Aorta (tissue), 5 donors: ENCODE measurements around the gene TBX4. TPM values are rescaled to one million over a fixed set of nuclear protein-coding genes. Genes with fewer than 3 reads are reported as not detected.
"Not testable (repeated sequence)": the region's sequence is repeated elsewhere in the genome, so short reads cannot be mapped to it uniquely, and the experiment has no call there.

Source experiments
- ATAC-seq: fragments of 200-7000 bp; cut with Tn5 transposase; one replicate; pipeline ENCODE4 v1.9.1; 2022; ENCODE audit warnings: moderate library complexity; ENCODE audit not compliant: low FRiP score
- DNase-seq, 2 donors: peaks; one replicate each; pipeline ENCODE4 v3.0.0-alpha.2; 2020
- H3K27ac ChIP-seq, 2 donors: one replicate each; pipeline ENCODE4 v1.5.1; 2013; ENCODE audit warnings: low read length in 2 of 2, mild to moderate bottlenecking in 2 of 2, moderate library complexity in 2 of 2, control low read depth in 1 of 2, inconsistent platforms in 1 of 2, low read depth in 1 of 2
- H3K27me3 ChIP-seq, 2 donors: one replicate each; pipeline ENCODE4 v1.6.1; 2013; ENCODE audit warnings: control low read depth in 1 of 2, low read length in 1 of 2, mild to moderate bottlenecking in 1 of 2, moderate library complexity in 1 of 2; ENCODE audit not compliant: insufficient read depth in 2 of 2, control insufficient read depth in 1 of 2
- H3K36me3 ChIP-seq, 2 donors: one replicate each; pipeline ENCODE4 v1.6.1; 2013; ENCODE audit warnings: control low read depth in 1 of 2, low read length in 1 of 2, mild to moderate bottlenecking in 1 of 2; ENCODE audit not compliant: insufficient read depth in 2 of 2, control insufficient read depth in 1 of 2
- H3K4me1 ChIP-seq, 2 donors: one replicate each; pipeline ENCODE4 v1.6.1; 2013; ENCODE audit warnings: low read length in 2 of 2, control low read depth in 1 of 2, mild to moderate bottlenecking in 1 of 2, moderate library complexity in 1 of 2; ENCODE audit not compliant: insufficient read depth in 2 of 2, control insufficient read depth in 1 of 2
- H3K4me3 ChIP-seq, 2 donors: one replicate each; pipeline ENCODE4 v1.5.1; 2013; ENCODE audit warnings: low read length in 2 of 2, control low read depth in 1 of 2, mild to moderate bottlenecking in 1 of 2
- H3K9me3 ChIP-seq: one replicate; pipeline ENCODE4 v1.6.1; 2013; ENCODE audit warnings: mild to moderate bottlenecking, low read length; ENCODE audit not compliant: control insufficient read depth
- WGBS, 2 donors: extraction: QIAGEN DNeasy Blood & Tissue Kit; methylation state at CpG; one replicate each; pipeline ENCODE4 v1.1.7; 2013; 5-methylcytosine and 5-hydroxymethylcytosine counted together
- intact Hi-C, 2 donors: fragments of 100-400 bp; cut with DNase I; formaldehyde crosslinking; loops; one replicate each; pipeline versions ENCODE4 v1.14.2 to v1.15.0; 2022
- polyA plus RNA-seq, 2 donors: library from polyadenylated mRNA; stranded (reverse); fragments of 200-250 nt; gene quantifications; one replicate each; pipeline ENCODE4 v1.2.3, GENCODE V29; 2013
- total RNA-seq, 2 donors: library from RNA; stranded (reverse); fragmentation: NEBNext Ultra II Directional; extraction: Animal tissue kit (Norgen Biotek cat#: 25700); gene quantifications; one replicate each; pipeline ENCODE4 v1.2.1, GENCODE V29; 2021
- donor health status: healthy with polysubstance abuse.
- donor health status: Bipolar disorder and iron deficiency.
- donor health status: DM: no; HTN: no; CAD: no.
- donor health status: DM: no; HTN: no; CAD: no.
- donor health status: DM: yes; HTN: yes; CAD: no.

Gene TBX4
- total and polyA plus RNA-seq, 4 donors, result 0.23 to 0.27 TPM; not detected in 2

- DNase-seq, H3K4me3 ChIP-seq, H3K4me1 ChIP-seq, H3K36me3 ChIP-seq, H3K9me3 ChIP-seq, H3K27me3 ChIP-seq, ATAC-seq, H3K27ac ChIP-seq: not testable (repeated sequence)
- intact Hi-C loops, result loop anchor here in 1 of 2 donors (5.0 kb wide), 1 partner anchor 82 kb away; no protein-coding TSS in a partner anchor
- WGBS, 2 donors, result 97 to 98% methylated on average over 7 of the region's 7 CpGs
Measured at GRCh38 chr17:61493830-61494324, 41.7 kb downstream of the TBX4 start.

GRCh38 chr17:61494325-61495160, 42.3 kb downstream of the TBX4 start:
- H3K9me3 ChIP-seq, result no peaks in the 10 kb centered on the region
- H3K27ac ChIP-seq, result no peak overlapping the region
- no peaks in the 10 kb centered on the region for H3K27me3 ChIP-seq
- ATAC-seq (no peak), DNase-seq (no peak)
- intact Hi-C loops, result loop anchor here in 1 of 2 donors (5.0 kb wide), 1 partner anchor 82 kb away; no protein-coding TSS in a partner anchor
- 84 to 85% methylated on average over 13 of the region's 13 CpGs for whole genome bisulfite sequencing, 2 donors
- H3K4me1 ChIP-seq, result peaks cover 0 to 2% of the 10 kb centered on the region in 2 donors
- H3K4me3 ChIP-seq, result no peak overlapping the region
- H3K36me3 ChIP-seq, result no peaks in the 10 kb centered on the region

- H3K27ac ChIP-seq, result no peak overlapping the region
- H3K27me3 ChIP-seq, result no peaks in the 10 kb centered on the region
- no peaks in the 10 kb centered on the region for H3K36me3 ChIP-seq
- WGBS, 2 donors, result 91 to 93% methylated on average over 23 of the region's 23 CpGs
- H3K4me1 ChIP-seq, result peaks cover 0 to 2% of the 10 kb centered on the region in 2 donors
- no peak for DNase-seq
- H3K4me3 ChIP-seq, result no peak overlapping the region
- intact Hi-C loops, result no loop called here
- ATAC-seq, result no peak
- no peaks in the 10 kb centered on the region for H3K9me3 ChIP-seq
Measured at GRCh38 chr17:61495161-61495857, 43.1 kb downstream of the TBX4 start.

GRCh38 chr17:61496174-61496956, 44.1 kb downstream of the TBX4 start:
- no peak overlapping the region for H3K27ac ChIP-seq

GRCh38 chr17:61496957-61497653, 44.9 kb downstream of the TBX4 start:
- DNase-seq, result no peak
- Histone ChIP-seq H3K9me3 (no peaks in the 10 kb centered on the region), H3K27me3 (no peaks in the 10 kb centered on the region), H3K4me1 (peaks cover 0 to 2% of the 10 kb centered on the region in 2 donors), H3K36me3 (no peaks in the 10 kb centered on the region), H3K4me3 (no peak overlapping the region), H3K27ac (no peak overlapping the region)
- 62 to 69% methylated on average over 9 of the region's 9 CpGs for WGBS, 2 donors
- no peak for ATAC-seq
- intact Hi-C loops, result no loop called here

More at GRCh38 chr17:61496174-61496956, 44.1 kb downstream of the TBX4 start:
- DNase-seq (no peak), ATAC-seq (no peak)
- H3K4me1 ChIP-seq, result peaks cover 0 to 2% of the 10 kb centered on the region in 2 donors
- WGBS, 2 donors, result 81 to 82% methylated on average over 12 of the region's 12 CpGs
- no peaks in the 10 kb centered on the region for H3K9me3 ChIP-seq
- H3K36me3 ChIP-seq, result no peaks in the 10 kb centered on the region
- intact Hi-C loops, result no loop called here
- no peaks in the 10 kb centered on the region for H3K27me3 ChIP-seq
- H3K4me3 ChIP-seq, result no peak overlapping the region

GRCh38 chr17:61498042-61498994, 46.1 kb downstream of the TBX4 start:
- no peak for DNase-seq
- Histone ChIP-seq H3K4me1 (no peaks in the 10 kb centered on the region), H3K36me3 (no peaks in the 10 kb centered on the region), H3K4me3 (no peak overlapping the region), H3K27me3 (no peaks in the 10 kb centered on the region), H3K27ac (no peak overlapping the region), H3K9me3 (no peaks in the 10 kb centered on the region)
- no peak for ATAC-seq
- intact Hi-C loops, result no loop called here
- WGBS, 2 donors, result 94% methylated on average over 8 of the region's 8 CpGs

GRCh38 chr17:61499632-61500031, 47.4 kb downstream of the TBX4 start:
- DNase-seq, result no peak
- H3K27ac ChIP-seq, result no peak overlapping the region
- no peaks in the 10 kb centered on the region for H3K36me3 ChIP-seq
- WGBS, 2 donors, result 96 to 97% methylated on average over 3 of the region's 3 CpGs
- intact Hi-C loops, result no loop called here
- no peak for ATAC-seq
- no peaks in the 10 kb centered on the region for H3K27me3 ChIP-seq
- H3K4me1 ChIP-seq, result no peaks in the 10 kb centered on the region
- no peaks in the 10 kb centered on the region for H3K9me3 ChIP-seq
- no peak overlapping the region for H3K4me3 ChIP-seq
